ENCODE data around the gene PGAM2. TPM values are rescaled to one million over a fixed set of nuclear protein-coding genes. Genes with fewer than 3 reads are reported as not detected.

The PGAM2 gene
- total RNA-seq, 1 experiment from 2014 or later = 8.7 TPM

- Mint-ChIP-seq H3K27ac (no peak overlapping the region), H3K4me3 (no peak overlapping the region), H3K9me3 (no peaks in the 10 kb centered on the region; a peak in 2 of 5 replicates), H3K4me1 (no peaks in the 10 kb centered on the region), H3K36me3 (ENCODE audit: insufficient read depth in 1 of 3, low read depth in 3 of 3) (peaks cover 22 to 78% (median 51%) of the 10 kb centered on the region in 3 experiments; a peak in 6 of 7 replicates), H3K27me3 (ENCODE audit: low read depth) (no peaks in the 10 kb centered on the region)
- Histone ChIP-seq H3K23me2 (ENCODE audit: insufficient read length, low read depth, low read length, poor library complexity, severe bottlenecking) (no peaks in the 10 kb centered on the region), H3K4me2 (ENCODE audit: insufficient read depth, insufficient read length, low read length) (no peak overlapping the region), H4K5ac (ENCODE audit: insufficient read length, low read depth, low read length) (no peak overlapping the region), H2BK15ac (ENCODE audit: low read depth, low read length) (no peak overlapping the region), H2BK5ac (ENCODE audit: insufficient read length, low read length) (no peak overlapping the region), H3K27me3 (ENCODE audit: insufficient read depth, low read length) (no peaks in the 10 kb centered on the region), H3K4ac (ENCODE audit: low read depth, low read length) (no peak overlapping the region), H3K23ac (ENCODE audit: insufficient read length, low read depth, low read length) (no peak overlapping the region), H3K56ac (ENCODE audit: insufficient read length, low read depth, low read length) (no peak overlapping the region), H3K9me3 (ENCODE audit: control insufficient read depth, low read depth, low read length) (no peaks in the 10 kb centered on the region), H3K9ac (ENCODE audit: extremely low read depth, insufficient read length, low read length) (no peak overlapping the region), H2AFZ (ENCODE audit: low read length) (no peak overlapping the region), H2BK120ac (ENCODE audit: low read depth, low read length, poor library complexity, severe bottlenecking) (no peak overlapping the region), H4K8ac (replicated peaks; ENCODE audit: insufficient read length, low read depth, low read length) (no peak overlapping the region), H2BK20ac (ENCODE audit: low read depth, low read length, poor library complexity, severe bottlenecking) (no peak overlapping the region), H3K4me1 (ENCODE audit: insufficient read depth, low read length) (no peaks in the 10 kb centered on the region), H2BK12ac (ENCODE audit: insufficient read length, low read depth, low read length) (no peak overlapping the region), H4K91ac (ENCODE audit: insufficient read length, low read depth, low read length) (no peak overlapping the region), H3K79me2 (ENCODE audit: insufficient read depth, low read length) (no peaks in the 10 kb centered on the region), H3K27ac (ENCODE audit: insufficient read length, low read depth, low read length) (no peak overlapping the region), H3K14ac (ENCODE audit: insufficient read depth, low read length) (no peak overlapping the region), H2AK5ac (ENCODE audit: insufficient read length, low read length) (no peak overlapping the region), H3K79me1 (ENCODE audit: insufficient read depth, low read depth, low read length, poor library complexity, severe bottlenecking) (no peaks in the 10 kb centered on the region), H3T11ph (ENCODE audit: low read length) (no peak overlapping the region), H3K18ac (ENCODE audit: insufficient read length, low read depth, low read length) (no peak overlapping the region), H4K20me1 (ENCODE audit: control insufficient read depth, insufficient read depth, insufficient read length) (no peaks in the 10 kb centered on the region)
- no peak for DNase-seq
- no CpG with 5 or more reads among the region's 11 CpGs for WGBS (ENCODE audit: extremely low coverage, insufficient read length, low lambda C conversion rate)
- TF ChIP-seq CTCF (conservative IDR thresholded peaks at IDR 0.05) = no peak
These were observed 8.1 kb downstream of the PGAM2 start for GRCh38 chr7:44057181-44057848.

All from H9 (cell line).